H1 (cell line): ENCODE data around the gene GLT8D2. TPM values are rescaled to one million over a fixed set of nuclear protein-coding genes. Genes with fewer than 3 reads are reported as not detected.

ENCODE experiments used
- CTCF ChIA-PET: fragments of 300-600 bp; sonication (Branson Sonifier 250); formaldehyde crosslinking; loops from one replicate; lab custom pipeline; 2021; ENCODE audit not compliant: partially characterized antibody; lab: Charles Lee
- POLR2A ChIA-PET: fragments of 300-600 bp; sonication (Branson Sonifier 250); formaldehyde crosslinking; loops from one replicate; lab custom pipeline; 2021; ENCODE audit warnings: inconsistent platforms; ENCODE audit not compliant: partially characterized antibody; lab: Charles Lee
- DNase-seq, 2 experiments: peaks; one replicate each; pipeline versions ENCODE4 v3.0.0 to v3.0.0-alpha.2; 2010 to 2022; ENCODE audit warnings: low spot score in 2 of 2, low read depth in 1 of 2, mixed read lengths in 1 of 2
- FAIRE-seq: peaks from 2 replicates; lab custom pipeline; 2011; peaks lifted over from hg19 to GRCh38; lab: Jason Lieb, UNC
- H2AFZ ChIP-seq: 2 replicates; pipeline ENCODE4 v1.8.1; 2012; ENCODE audit warnings: low read length, inconsistent platforms
- H2AK5ac ChIP-seq: 2 replicates; pipeline ENCODE4 v1.6.1; 2013; ENCODE audit warnings: low read depth, low read length
- H2BK120ac ChIP-seq: replicated peaks from 2 replicates; pipeline ENCODE3; 2013; ENCODE audit warnings: low read depth, low read length, inconsistent platforms
- H2BK12ac ChIP-seq: 2 replicates; pipeline ENCODE4 v1.6.1; 2013; ENCODE audit warnings: low read depth, low read length
- H2BK15ac ChIP-seq: 2 replicates; pipeline ENCODE4 v1.6.1; 2013; ENCODE audit warnings: low read length
- H2BK20ac ChIP-seq: 2 replicates; pipeline ENCODE4 v1.6.1; 2013; ENCODE audit warnings: low read length
- H2BK5ac ChIP-seq: 2 replicates; pipeline ENCODE4 v1.6.1; 2013; ENCODE audit warnings: low read depth, low read length
- H3K14ac ChIP-seq: 2 replicates; pipeline ENCODE4 v1.6.1; 2013; ENCODE audit warnings: inconsistent platforms; ENCODE audit not compliant: insufficient read length
- H3K18ac ChIP-seq: 2 replicates; pipeline ENCODE4 v1.6.1; 2013; ENCODE audit warnings: low read length; ENCODE audit errors: extremely low read depth
- H3K23ac ChIP-seq: 2 replicates; pipeline ENCODE4 v1.6.1; 2013; ENCODE audit warnings: inconsistent platforms; ENCODE audit not compliant: insufficient read length
- H3K23me2 ChIP-seq: 2 replicates; pipeline ENCODE4 v1.6.1; 2013; ENCODE audit warnings: low read depth, low read length
- H3K27ac ChIP-seq: 2 replicates; pipeline ENCODE4 v1.6.1; 2011; ENCODE audit warnings: low read depth, low read length, inconsistent platforms
- H3K27me3 ChIP-seq, 4 experiments: replicated peaks in 1 of 4; 1 replicate in 1 of 4; 2 replicates in 3 of 4; pipeline versions ENCODE4 v1.6.1 to v1.8.1; 2011 to 2013; ENCODE audit warnings: low read length in 3 of 4, mild to moderate bottlenecking in 3 of 4, inconsistent platforms in 2 of 4, mixed read lengths in 2 of 4, moderate library complexity in 1 of 4; ENCODE audit not compliant: control insufficient read depth in 3 of 4, insufficient read depth in 3 of 4; ENCODE audit errors: extremely low read depth in 1 of 4
- H3K36me3 ChIP-seq, 4 experiments: 2 replicates each; pipeline versions ENCODE4 v1.6.1 to v1.8.1; 2011 to 2013; ENCODE audit warnings: mild to moderate bottlenecking in 4 of 4, low read length in 3 of 4, moderate library complexity in 2 of 4, control low read depth in 1 of 4, inconsistent platforms in 1 of 4; ENCODE audit not compliant: insufficient read depth in 4 of 4, control insufficient read depth in 2 of 4
- H3K4ac ChIP-seq: replicated peaks from 2 replicates; pipeline ENCODE3; 2013; ENCODE audit warnings: low read length, low read depth, mixed read lengths, inconsistent platforms; ENCODE audit not compliant: insufficient read length
- H3K4me1 ChIP-seq, 4 experiments: replicated peaks in 1 of 4; 1 replicate in 1 of 4; 2 replicates in 3 of 4; pipeline versions ENCODE4 v1.6.1 to v1.8.1; 2011 to 2013; ENCODE audit warnings: low read length in 3 of 4, inconsistent platforms in 2 of 4, mixed read lengths in 1 of 4; ENCODE audit not compliant: insufficient read depth in 4 of 4, control insufficient read depth in 3 of 4
- H3K4me2 ChIP-seq, 2 experiments: 2 replicates each; pipeline versions ENCODE4 v1.6.1 to v1.8.1; 2011 to 2013; ENCODE audit warnings: low read depth in 2 of 2, low read length in 2 of 2, control low read depth in 1 of 2, inconsistent platforms in 1 of 2, mild to moderate bottlenecking in 1 of 2; ENCODE audit not compliant: insufficient read depth in 1 of 2
- H3K4me3 ChIP-seq, 4 experiments: fragments of 200-600, 300-600 bp in 1 of 4; sonication (generic), shearing (Covaris generic), sonication (Bioruptor Twin) in 1 of 4; 2 replicates each; pipeline versions ENCODE4 v1.5.1 to v1.8.1; 2011 to 2016; ENCODE audit warnings: low read length in 4 of 4, low read depth in 3 of 4, control low read depth in 2 of 4, inconsistent platforms in 2 of 4, mild to moderate bottlenecking in 2 of 4, mixed read lengths in 1 of 4, moderate library complexity in 1 of 4; ENCODE audit not compliant: insufficient read depth in 2 of 4; ENCODE audit errors: extremely low read depth in 1 of 4
- H3K56ac ChIP-seq: replicated peaks from 2 replicates; pipeline ENCODE3; 2013; ENCODE audit warnings: low read depth, mild to moderate bottlenecking, mixed read lengths, low read length, inconsistent platforms; ENCODE audit not compliant: insufficient read length
- H3K79me1 ChIP-seq: 2 replicates; pipeline ENCODE4 v1.6.1; 2013; ENCODE audit warnings: low read depth, low read length, control low read depth
- H3K79me2 ChIP-seq, 2 experiments: 2 replicates each; pipeline versions ENCODE4 v1.6.1 to v1.8.1; 2012 to 2013; ENCODE audit warnings: low read length in 2 of 2, mild to moderate bottlenecking in 2 of 2, inconsistent platforms in 1 of 2; ENCODE audit not compliant: insufficient read depth in 2 of 2, control insufficient read depth in 1 of 2
- H3K9ac ChIP-seq, 4 experiments: replicated peaks in 1 of 4; 1 replicate in 1 of 4; 2 replicates in 3 of 4; pipeline versions ENCODE4 v1.6.1 to v1.8.1; 2011 to 2013; ENCODE audit warnings: low read depth in 3 of 4, low read length in 3 of 4, control low read depth in 2 of 4, mild to moderate bottlenecking in 2 of 4, moderate library complexity in 2 of 4, inconsistent platforms in 1 of 4; ENCODE audit errors: extremely low read depth in 1 of 4
- H3K9me3 ChIP-seq, 2 experiments: 2 replicates each; pipeline versions ENCODE4 v1.6.1 to v1.8.1; 2012 to 2013; ENCODE audit warnings: mild to moderate bottlenecking in 2 of 2, moderate library complexity in 2 of 2, control low read depth in 1 of 2, inconsistent platforms in 1 of 2, low read depth in 1 of 2, low read length in 1 of 2, mixed read lengths in 1 of 2; ENCODE audit not compliant: insufficient read depth in 2 of 2
- H4K20me1 ChIP-seq, 2 experiments: replicated peaks in 1 of 2; 2 replicates each; pipeline versions ENCODE3 to v1.8.1; 2011 to 2013; ENCODE audit warnings: inconsistent platforms in 2 of 2, low read length in 2 of 2, mild to moderate bottlenecking in 1 of 2; ENCODE audit not compliant: insufficient read depth in 2 of 2, control insufficient read depth in 1 of 2
- H4K5ac ChIP-seq: 2 replicates; pipeline ENCODE4 v1.6.1; 2013; ENCODE audit warnings: low read length, low read depth, mixed read lengths, inconsistent platforms; ENCODE audit not compliant: insufficient read length
- H4K8ac ChIP-seq: 2 replicates; pipeline ENCODE4 v1.8.0; 2013; ENCODE audit warnings: mild to moderate bottlenecking, moderate library complexity, low read length, inconsistent platforms; ENCODE audit not compliant: insufficient read depth; ENCODE audit errors: extremely low read depth
- H4K91ac ChIP-seq: replicated peaks from 2 replicates; pipeline ENCODE3; 2013; ENCODE audit warnings: low read length, mixed read lengths, inconsistent platforms; ENCODE audit not compliant: insufficient read length
- ATF2 ChIP-seq: IDR thresholded peaks from 2 replicates; pipeline ENCODE4 v1.6.1; 2012; ENCODE audit warnings: low read length, inconsistent platforms
- CHD1 ChIP-seq: IDR thresholded peaks from 2 replicates; pipeline ENCODE4 v1.6.1; 2012; ENCODE audit warnings: low read depth, low read length, improper control_type of control experiment
- CHD2 ChIP-seq: IDR thresholded peaks from 2 replicates; pipeline ENCODE4 v1.6.1; 2012; ENCODE audit warnings: low read length, improper control_type of control experiment
- E2F6 ChIP-seq: IDR thresholded peaks from 2 replicates; pipeline ENCODE4 v1.6.1; 2012; ENCODE audit warnings: inconsistent platforms
- HDAC6 ChIP-seq: IDR thresholded peaks from one replicate; pipeline ENCODE4 v1.7.1; 2012; ENCODE audit warnings: low read depth, mild to moderate bottlenecking, inconsistent platforms, low read length, moderate library complexity
- MAX ChIP-seq: IDR thresholded peaks from 2 replicates; pipeline ENCODE4 v1.6.1; 2012; ENCODE audit warnings: inconsistent platforms
- NANOG ChIP-seq: IDR thresholded peaks from 2 replicates; pipeline ENCODE4 v1.6.1; 2011; ENCODE audit warnings: low read length, low read depth, mild to moderate bottlenecking, inconsistent platforms; ENCODE audit not compliant: insufficient read depth, poor library complexity, severe bottlenecking
- POLR2A ChIP-seq, 2 experiments: IDR thresholded peaks; 1 replicate in 1 of 2; 2 replicates in 1 of 2; pipeline ENCODE4 v1.6.1; 2011; ENCODE audit warnings: low read depth in 2 of 2, low read length in 2 of 2, mild to moderate bottlenecking in 2 of 2; ENCODE audit errors: control extremely low read depth in 1 of 2
- SIN3A ChIP-seq, 2 experiments: IDR thresholded peaks in 1 of 2; conservative IDR thresholded peaks in 1 of 2; 2 replicates each; pipeline ENCODE4 v1.6.1; 2011 to 2012; ENCODE audit warnings: low read length in 2 of 2, improper control_type of control experiment in 1 of 2, low read depth in 1 of 2, mild to moderate bottlenecking in 1 of 2
- SIX5 ChIP-seq: IDR thresholded peaks from 2 replicates; pipeline ENCODE4 v1.6.1; 2011; ENCODE audit warnings: mild to moderate bottlenecking, low read depth, low read length
- TAF7 ChIP-seq: optimal IDR thresholded peaks from 2 replicates; pipeline ENCODE3; 2011; ENCODE audit warnings: low read depth, mild to moderate bottlenecking, inconsistent platforms, low read length, moderate library complexity, borderline replicate concordance
- whole genome bisulfite sequencing, 2 experiments: shearing (Covaris generic) in 1 of 2; methylation state at CpG; one replicate each; pipeline versions ENCODE4 v1.1.6 to v1.1.7; 2013 to 2015; ENCODE audit warnings: low lambda C conversion rate in 2 of 2, mixed read lengths in 2 of 2, inconsistent platforms in 1 of 2, low coverage in 1 of 2, missing lambda C conversion rate in 1 of 2; ENCODE audit not compliant: insufficient replicate concordance in 2 of 2, insufficient coverage in 1 of 2, insufficient read length in 1 of 2; ENCODE audit errors: extremely low coverage in 1 of 2, missing lambda C conversion rate in 1 of 2; 5-methylcytosine and 5-hydroxymethylcytosine counted together
- polyA plus RNA-seq, 7 experiments: library from polyadenylated mRNA; depleted of rRNA in 3 of 7; stranded (reverse) in 5 of 7; unstranded in 2 of 7; fragments of >200 nt in 5 of 7; fragments of 200-250 nt in 2 of 7; gene quantifications; 1 replicate in 5 of 7; 2 replicates in 1 of 7; 4 replicates in 1 of 7; pipeline versions ENCODE4 v1.2.1 to v1.2.3, GENCODE V29; 2011 to 2013; ENCODE audit warnings: missing spikeins in 2 of 7, mixed read lengths in 2 of 7
- total RNA-seq: library from RNA; stranded (reverse); fragmentation: NEBNext Ultra II Directional; extraction: Animal tissue kit (Norgen Biotek cat#: 25700); gene quantifications from 2 replicates; pipeline ENCODE4 v1.2.1, GENCODE V29; 2021

The GLT8D2 gene
- total and polyA plus RNA-seq, 2 of the 8 experiments (the other 6 are each of a cell fraction or from before 2014, with no cell fraction given) = 6.8 to 9.8 TPM

- H4K20me1 ChIP-seq = no peaks in the 10 kb centered on the region
- no peaks in the 10 kb centered on the region for H3K79me2 ChIP-seq
- H3K79me1 ChIP-seq = no peaks in the 10 kb centered on the region
- DNase-seq = no peak
- H3K27me3 ChIP-seq = no peaks in the 10 kb centered on the region
- no peak overlapping the region for H3K23ac ChIP-seq
- H3K9me3 ChIP-seq = no peaks in the 10 kb centered on the region
- H4K8ac ChIP-seq = no peak overlapping the region
- H2AK5ac ChIP-seq = no peak overlapping the region
- no peak overlapping the region for H2BK15ac ChIP-seq
- FAIRE-seq = no peak
- CTCF ChIA-PET = interaction anchor here (1.0 to 1.9 kb wide), 3 partner anchors 61 to 112 kb away, joined by 3 to 6 read pairs (median 6); no protein-coding TSS in a partner anchor
- no peak overlapping the region for H3K4me2 ChIP-seq
- no peak overlapping the region for H4K5ac ChIP-seq
- H3K23me2 ChIP-seq = no peaks in the 10 kb centered on the region
- H3K27ac ChIP-seq = no peak overlapping the region
- no peak overlapping the region for H2AFZ ChIP-seq
- no peak overlapping the region for H2BK12ac ChIP-seq
- H3K18ac ChIP-seq = no peak overlapping the region
- WGBS, 2 experiments = 88% methylated on average over 16 of the region's 16 CpGs; no CpG with 5 or more reads in 1 of the 2 experiments
- no peak overlapping the region for H3K9ac ChIP-seq
- POLR2A ChIA-PET = no interaction called here
- no peak overlapping the region for H3K4ac ChIP-seq
- H2BK5ac ChIP-seq = no peak overlapping the region
- H3K4me1 ChIP-seq = no peaks in the 10 kb centered on the region
- no peak overlapping the region for H3K56ac ChIP-seq
- H3K4me3 ChIP-seq = no peak overlapping the region
- no peak overlapping the region for H4K91ac ChIP-seq
- no peaks in the 10 kb centered on the region for H3K36me3 ChIP-seq
- no peak overlapping the region for H2BK20ac ChIP-seq
- H2BK120ac ChIP-seq = no peak overlapping the region
- no peak overlapping the region for H3K14ac ChIP-seq
- TF ChIP-seq E2F6 (no peak), SIX5 (no peak), HDAC6 (no peak), POLR2A (IDR thresholded peaks at IDR 0.05; ENCODE audit: control extremely low read depth in 1 of 2, low read depth in 2 of 2, low read length in 2 of 2) (no peak), CHD1 (no peak), ATF2 (no peak), CHD2 (no peak), SIN3A (conservative IDR thresholded peaks at IDR 0.05 in 1 of 2, IDR thresholded peaks at IDR 0.05 in 1 of 2; ENCODE audit: low read depth in 1 of 2, low read length in 2 of 2) (no peak), TAF7 (no peak), MAX (no peak), NANOG (no peak)
Measured at GRCh38 chr12:103997286-103997900, 52.6 kb downstream of the GLT8D2 start.
